ENCODE measurements around the gene ALKAL2.

Gene ALKAL2

GRCh38 chr2:269356-270030 is 18.4 kb downstream of the ALKAL2 start:
- DNase-seq = no peak

- DNase-seq = no peak
Measured at GRCh38 chr2:268323-268722, 19.6 kb downstream of the ALKAL2 start.

- peak; percentile 81 to 86 for DNase-seq
Measured at GRCh38 chr2:264493-265468, 23.1 kb downstream of the ALKAL2 start, which contains the start of gene ACP1. Gene ACP1, plus strand, starts transcription at chr2:264947. Its CDS starts 18 bp downstream, at chr2:264965.

GRCh38 chr2:263774-264492 is 24.0 kb downstream of the ALKAL2 start, which contains the start of gene SH3YL1:
Gene SH3YL1, minus strand, starts transcription at chr2:264032. Its CDS starts 48 bp downstream, at chr2:263984.
- DNase-seq = no peak

- DNase-seq = no peak
Measured at GRCh38 chr2:263022-263738, 24.7 kb downstream of the ALKAL2 start.

GRCh38 chr2:262117-262516 is 25.8 kb downstream of the ALKAL2 start:
- no peak for DNase-seq

GRCh38 chr2:260507-261161 is 27.3 kb downstream of the ALKAL2 start:
- no peak for DNase-seq

GRCh38 chr2:259789-260331 is 28.0 kb downstream of the ALKAL2 start:
- DNase-seq = no peak

- no peak for DNase-seq
Measured at GRCh38 chr2:258933-259332, 29.0 kb downstream of the ALKAL2 start.

GRCh38 chr2:257842-258241 is 30.0 kb downstream of the ALKAL2 start:
- no peak for DNase-seq

- no peak for DNase-seq
Measured at GRCh38 chr2:257429-257828, 30.5 kb downstream of the ALKAL2 start.

- no peak for DNase-seq
Measured at GRCh38 chr2:256094-256493, 31.8 kb downstream of the ALKAL2 start.

- DNase-seq = no peak
Measured at GRCh38 chr2:255195-255594, 32.7 kb downstream of the ALKAL2 start.

GRCh38 chr2:254241-254640 is 33.6 kb downstream of the ALKAL2 start:
- DNase-seq = no peak

GRCh38 chr2:253202-253638 is 34.7 kb downstream of the ALKAL2 start:
- no peak for DNase-seq

GRCh38 chr2:252001-252602 is 35.8 kb downstream of the ALKAL2 start:
- no peak for DNase-seq

GRCh38 chr2:249538-250042 is 38.3 kb downstream of the ALKAL2 start:
- DNase-seq = no peak

GRCh38 chr2:248724-249123 is 39.2 kb downstream of the ALKAL2 start:
- no peak for DNase-seq

GRCh38 chr2:246489-247144 is 41.3 kb downstream of the ALKAL2 start:
- peak in 1 of 2 experiments; percentile 46 for DNase-seq

- DNase-seq = no peak
Measured at GRCh38 chr2:244547-244946, 43.3 kb downstream of the ALKAL2 start.
